Activated CD8-positive, alpha-beta T cell treated with anti-CD3 and anti-CD28 coated beads for 36 hours (primary cell): ENCODE measurements around the gene FKBP4. TPM values are rescaled to one million over a fixed set of nuclear protein-coding genes. Genes with fewer than 3 reads are reported as not detected.
A peak's percentile ranks its signal among the peaks of the same experiment; 100 is the strongest.

ENCODE experiments used
- ATAC-seq: fragments of 200-7000 bp; cut with Tn5 transposase; one replicate; pipeline ENCODE4 v1.10.0; 2021; ENCODE audit warnings: mild to moderate bottlenecking, moderate library complexity
- CTCF ChIA-PET: fragments of 350-600 bp; sonication (Branson Sonifier 250); formaldehyde crosslinking; loops from one replicate; lab custom pipeline; 2021; ENCODE audit warnings: antibody characterized with exemption; lab: Charles Lee
- POLR2A ChIA-PET: fragments of 350-600 bp; sonication (Branson Sonifier 250); formaldehyde crosslinking; loops from one replicate; lab custom pipeline; 2021; ENCODE audit warnings: antibody characterized with exemption; lab: Charles Lee
- DNase-seq: peaks from one replicate; pipeline ENCODE4 v3.0.0-alpha.2; 2020
- H3K27ac Mint-ChIP-seq: one replicate; pipeline ENCODE4 v1.8.0; 2021; ENCODE audit warnings: mild to moderate bottlenecking, mixed read lengths
- H3K27me3 Mint-ChIP-seq: one replicate; pipeline ENCODE4 v1.8.0; 2021; ENCODE audit warnings: mixed read lengths
- H3K36me3 Mint-ChIP-seq: one replicate; pipeline ENCODE4 v1.8.0; 2021; ENCODE audit warnings: low read depth, mixed read lengths
- H3K4me1 Mint-ChIP-seq: one replicate; pipeline ENCODE4 v1.8.0; 2021; ENCODE audit warnings: low read depth, mixed read lengths
- H3K4me3 Mint-ChIP-seq: one replicate; pipeline ENCODE4 v1.8.0; 2021; ENCODE audit warnings: mild to moderate bottlenecking, moderate library complexity, mixed read lengths
- H3K9me3 Mint-ChIP-seq: one replicate; pipeline ENCODE4 v1.8.0; 2021; ENCODE audit warnings: mixed read lengths
- CTCF ChIP-seq: fragments of 200-600 bp; IDR thresholded peaks from one replicate; pipeline ENCODE4 v1.8.0; 2022; ENCODE audit warnings: antibody characterized with exemption, mild to moderate bottlenecking
- intact Hi-C: fragments of 100-400 bp; cut with micrococcal nuclease; formaldehyde crosslinking; loops from one replicate; pipeline ENCODE4 v1.10.0; 2022
- total RNA-seq, 2 experiments: library from RNA; stranded (reverse); gene quantifications; one replicate each; pipeline ENCODE4 v1.2.3, GENCODE V29; 2021

FKBP4 gene
- total RNA-seq, 2 experiments from 2014 or later: 206 to 219 TPM

GRCh38 chr12:2751686-2752085 lies 43.1 kb upstream of the FKBP4 start:
- ChIA-PET POLR2A (no interaction called here), CTCF (no interaction called here)
- Mint-ChIP-seq H3K9me3 (no peaks in the 10 kb centered on the region), H3K36me3 (no peaks in the 10 kb centered on the region), H3K27ac (no peak overlapping the region), H3K4me3 (no peak overlapping the region), H3K27me3 (peaks cover 3% of the 10 kb centered on the region), H3K4me1 (no peaks in the 10 kb centered on the region)
- DNase-seq (no peak), ATAC-seq (no peak)
- no peak for TF ChIP-seq CTCF
- intact Hi-C loops: no loop called here

- no peaks in the 10 kb centered on the region for H3K4me1 Mint-ChIP-seq
- intact Hi-C loops: no loop called here
- no peak overlapping the region for H3K27ac Mint-ChIP-seq
- DNase-seq (peak; percentile 82), ATAC-seq (peak; percentile 100)
- no peak for TF ChIP-seq CTCF
- H3K4me3 Mint-ChIP-seq: no peak overlapping the region
- ChIA-PET POLR2A (no interaction called here), CTCF (no interaction called here)
- peaks cover 8% of the 10 kb centered on the region for H3K27me3 Mint-ChIP-seq
- no peaks in the 10 kb centered on the region for H3K9me3 Mint-ChIP-seq
- no peaks in the 10 kb centered on the region for H3K36me3 Mint-ChIP-seq
These were observed 41.9 kb upstream of the FKBP4 start for GRCh38 chr12:2752676-2753371.

GRCh38 chr12:2753536-2753935 lies 41.2 kb upstream of the FKBP4 start:
- H3K36me3 Mint-ChIP-seq: no peaks in the 10 kb centered on the region
- ChIA-PET POLR2A (no interaction called here), CTCF (no interaction called here)
- H3K27ac Mint-ChIP-seq: no peak overlapping the region
- no peak for TF ChIP-seq CTCF
- no peak for ATAC-seq
- no peak for DNase-seq
- H3K4me1 Mint-ChIP-seq: no peaks in the 10 kb centered on the region
- intact Hi-C loops: no loop called here
- H3K4me3 Mint-ChIP-seq: no peak overlapping the region
- H3K9me3 Mint-ChIP-seq: no peaks in the 10 kb centered on the region
- H3K27me3 Mint-ChIP-seq: peaks cover 8% of the 10 kb centered on the region

- intact Hi-C loops: no loop called here
- Mint-ChIP-seq H3K4me3 (no peak overlapping the region), H3K27me3 (peaks cover 8% of the 10 kb centered on the region), H3K36me3 (no peaks in the 10 kb centered on the region), H3K27ac (no peak overlapping the region), H3K4me1 (no peaks in the 10 kb centered on the region), H3K9me3 (no peaks in the 10 kb centered on the region)
- CTCF ChIA-PET: no interaction called here
- POLR2A ChIA-PET: no interaction called here
- ATAC-seq (no peak), DNase-seq (no peak)
- TF ChIP-seq CTCF: no peak
These were observed 40.6 kb upstream of the FKBP4 start for GRCh38 chr12:2754208-2754607.

GRCh38 chr12:2756756-2757155 lies 38.0 kb upstream of the FKBP4 start:
- Mint-ChIP-seq H3K36me3 (no peaks in the 10 kb centered on the region), H3K4me3 (no peak overlapping the region), H3K27me3 (peaks cover 8% of the 10 kb centered on the region), H3K9me3 (no peaks in the 10 kb centered on the region), H3K4me1 (no peaks in the 10 kb centered on the region), H3K27ac (no peak overlapping the region)
- DNase-seq (no peak), ATAC-seq (no peak)
- TF ChIP-seq CTCF: no peak
- intact Hi-C loops: no loop called here
- ChIA-PET POLR2A (no interaction called here), CTCF (no interaction called here)
